GM12891 (cell line): Measurements from ENCODE around the gene PXMP4.

Source experiments
- PAX5 ChIP-seq: IDR thresholded peaks from 2 replicates; pipeline ENCODE4 v1.6.1; 2011; ENCODE audit warnings: low read length, moderate library complexity, mild to moderate bottlenecking; ENCODE audit not compliant: insufficient read depth, severe bottlenecking
- POLR2A ChIP-seq: IDR thresholded peaks from 2 replicates; pipeline ENCODE4 v1.6.1; 2011; ENCODE audit warnings: low read depth, low read length, control low read depth
- POLR2AphosphoS5 ChIP-seq: IDR thresholded peaks from 2 replicates; pipeline ENCODE4 v1.6.1; 2011; ENCODE audit warnings: low read depth, low read length, control low read depth
- TAF1 ChIP-seq: IDR thresholded peaks from 2 replicates; pipeline ENCODE4 v1.6.1; 2011; ENCODE audit warnings: low read depth, low read length, control low read depth

DNA sequence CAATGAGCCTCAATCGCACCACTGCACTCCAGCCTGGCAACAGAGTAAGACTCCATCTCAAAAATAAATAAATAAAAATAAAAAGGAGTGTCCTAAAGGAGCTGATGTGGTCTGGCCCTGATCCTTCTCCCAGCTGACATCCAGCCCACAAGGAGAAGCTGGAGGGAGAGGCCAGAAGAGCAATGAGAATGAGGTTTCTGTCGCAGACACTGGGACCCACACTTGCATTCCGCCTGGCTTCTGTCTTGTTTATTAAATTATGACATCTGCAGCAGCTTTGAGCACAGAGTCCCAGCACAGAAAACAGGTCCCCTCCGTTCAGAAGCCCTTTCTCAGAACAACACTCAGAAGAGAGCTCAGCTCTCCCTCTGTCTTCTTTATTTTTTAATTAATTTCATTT is 23.7 kb downstream of the PXMP4 start:
- TF ChIP-seq POLR2A, result no peak
- TF ChIP-seq POLR2AphosphoS5, result no peak
- no peak for TF ChIP-seq PAX5
- TF ChIP-seq TAF1, result no peak
